Right renal cortex interstitium (tissue), 3 donors: ENCODE results near the gene RPS5. TPM values are rescaled to one million over a fixed set of nuclear protein-coding genes. Genes with fewer than 3 reads are reported as not detected.

Experiments used
- polyA plus RNA-seq, 3 donors: library from polyadenylated mRNA; unstranded; fragments of 120-200 nt; gene quantifications; one replicate each; pipeline ENCODE4 v1.2.1, GENCODE V29; 2013; ENCODE audit not compliant: insufficient read length in 3 of 3

RPS5 gene
- polyA plus RNA-seq, 3 donors = 846 to 997 (median 995) TPM

Other genes with a start within 250 kb of the RPS5 start
- gene ZNF329, start 236.5 kb upstream of the RPS5 start, polyA plus RNA-seq = 10 to 100 TPM; 25.6 to 26.3 (median 25.8) TPM
- gene ZNF274, start 204.2 kb upstream of the RPS5 start, polyA plus RNA-seq = 10 to 100 TPM; 17.6 to 19.5 (median 18.4) TPM
- gene ZNF544, start 158.4 kb upstream of the RPS5 start, polyA plus RNA-seq = 10 to 100 TPM; 28.3 to 37.8 (median 33.8) TPM
- 1 to 10 TPM; 6.1 to 6.6 (median 6.5) TPM for gene ZNF8, start 108.3 kb upstream of the RPS5 start, polyA plus RNA-seq
- gene ERVK3-1, start 81.9 kb upstream of the RPS5 start, polyA plus RNA-seq = 10 to 100 TPM; 44.8 to 53.6 (median 49.3) TPM
- gene ZSCAN22, start 60.3 kb upstream of the RPS5 start, polyA plus RNA-seq = 1 to 10 TPM; 3.4 to 4.0 (median 3.5) TPM
- under 1 TPM; 0.60 to 0.79 (median 0.76) TPM for gene A1BG, start 33.8 kb upstream of the RPS5 start, polyA plus RNA-seq
- 1 to 10 TPM; 3.3 to 3.9 (median 3.5) TPM for gene ZNF497, start 24.5 kb upstream of the RPS5 start, polyA plus RNA-seq
- 1 to 10 TPM; 2.2 to 3.0 (median 2.6) TPM for gene ZNF837, start 6.2 kb upstream of the RPS5 start, polyA plus RNA-seq
- not detected for gene RNF225, start 8.4 kb downstream of the RPS5 start, polyA plus RNA-seq
- 10 to 100 TPM; 13.7 to 16.5 (median 14.3) TPM for gene ZNF584, start 21.4 kb downstream of the RPS5 start, polyA plus RNA-seq
- 10 to 100 TPM; 14.7 to 16.8 (median 16.6) TPM for gene ZNF132, start 52.9 kb downstream of the RPS5 start, polyA plus RNA-seq
- gene ZNF324B, start 64.4 kb downstream of the RPS5 start, polyA plus RNA-seq = 1 to 10 TPM; 5.0 to 5.5 (median 5.3) TPM
- gene ZNF324, start 79.8 kb downstream of the RPS5 start, polyA plus RNA-seq = 1 to 10 TPM; 8.9 to 9.3 (median 9.0) TPM
- 10 to 100 TPM; 12.4 to 14.3 (median 12.6) TPM for gene ZNF446, start 89.1 kb downstream of the RPS5 start, polyA plus RNA-seq
- gene SLC27A5, start 124.7 kb downstream of the RPS5 start, polyA plus RNA-seq = 1 to 10 TPM; 8.0 to 9.9 (median 9.7) TPM
- 10 to 100 TPM in 1 of 3 donors, 1 to 10 TPM in 2; 7.8 to 10.5 (median 10.0) TPM for gene ZBTB45, start 132.5 kb downstream of the RPS5 start, polyA plus RNA-seq
- 100 to 1,000 TPM; 682 to 734 (median 690) TPM for gene TRIM28, start 156.8 kb downstream of the RPS5 start, polyA plus RNA-seq
- 100 to 1,000 TPM; 124 to 134 (median 127) TPM for gene CHMP2A, start 167.8 kb downstream of the RPS5 start, polyA plus RNA-seq
- 10 to 100 TPM; 79.4 to 99.8 (median 86.5) TPM for gene UBE2M, start 171.3 kb downstream of the RPS5 start, polyA plus RNA-seq
- 10 to 100 TPM; 20.9 to 22.9 (median 21.3) TPM for gene MZF1, start 186.1 kb downstream of the RPS5 start, polyA plus RNA-seq